NAMALWA (cell line): ENCODE results near the gene TRERF1.

Source experiments
- DNase-seq: peaks from one replicate; pipeline ENCODE4 v3.0.0-alpha.2; 2015; ENCODE audit warnings: low spot score

The TRERF1 gene

GRCh38 chr6:42366999-42367352 is 84.8 kb downstream of the TRERF1 start:
- DNase-seq: no peak

DNA sequence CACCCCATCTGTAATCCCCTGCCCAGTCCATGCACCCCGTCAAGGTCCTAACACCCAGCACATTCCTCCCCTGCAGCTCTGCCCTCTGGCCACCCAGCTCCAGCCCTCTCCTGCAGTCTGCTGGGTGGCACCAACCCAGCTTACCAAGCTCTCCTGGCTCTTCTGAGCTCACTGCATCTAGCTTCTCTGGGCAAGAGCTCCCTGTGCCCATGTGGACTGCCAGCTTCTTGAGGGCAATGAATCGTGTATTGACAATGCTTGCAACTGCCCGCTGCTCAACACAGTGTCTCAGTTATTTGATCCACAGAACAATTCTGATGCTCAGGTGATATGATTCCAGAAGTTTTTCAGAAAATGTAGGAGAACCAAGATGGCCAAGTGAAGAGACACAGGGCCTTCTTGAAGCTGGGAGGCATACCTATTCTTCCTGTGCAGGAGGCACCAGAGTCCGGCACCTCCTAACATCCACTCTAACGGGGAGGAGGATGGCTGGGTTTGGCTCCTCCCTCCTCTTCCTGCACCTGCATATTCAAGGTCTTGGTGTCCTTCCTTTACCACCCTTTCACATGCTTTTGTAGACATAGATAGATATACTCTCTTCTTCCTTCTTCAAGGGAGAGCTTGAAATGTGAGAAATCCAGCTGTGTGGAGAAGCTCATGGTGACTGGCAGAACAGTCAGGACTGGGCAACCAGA is 85.6 kb downstream of the TRERF1 start:
- DNase-seq: no peak

DNA sequence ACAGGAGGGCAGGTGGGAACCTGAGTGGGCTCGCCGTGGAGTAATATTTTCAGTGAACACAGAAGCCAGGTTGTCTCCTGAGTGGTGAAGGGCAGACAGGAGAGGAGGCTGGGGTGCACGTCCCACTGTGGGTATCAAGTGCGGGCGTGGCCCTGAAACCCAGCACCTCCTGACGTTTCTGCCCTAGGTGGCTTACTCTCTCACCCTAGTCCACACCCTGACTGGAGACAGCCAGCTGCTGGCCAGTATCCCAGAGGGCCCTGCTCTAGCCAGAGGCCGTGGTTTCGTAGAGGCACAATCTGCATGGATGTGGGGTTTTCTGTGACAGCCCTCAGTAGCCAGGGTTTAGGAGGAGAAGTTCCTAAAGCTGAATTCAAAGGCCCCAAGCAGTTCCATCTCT is 86.7 kb downstream of the TRERF1 start:
- DNase-seq: no peak

GRCh38 chr6:42363926-42364849 is 87.5 kb downstream of the TRERF1 start:
- no peak for DNase-seq

DNA sequence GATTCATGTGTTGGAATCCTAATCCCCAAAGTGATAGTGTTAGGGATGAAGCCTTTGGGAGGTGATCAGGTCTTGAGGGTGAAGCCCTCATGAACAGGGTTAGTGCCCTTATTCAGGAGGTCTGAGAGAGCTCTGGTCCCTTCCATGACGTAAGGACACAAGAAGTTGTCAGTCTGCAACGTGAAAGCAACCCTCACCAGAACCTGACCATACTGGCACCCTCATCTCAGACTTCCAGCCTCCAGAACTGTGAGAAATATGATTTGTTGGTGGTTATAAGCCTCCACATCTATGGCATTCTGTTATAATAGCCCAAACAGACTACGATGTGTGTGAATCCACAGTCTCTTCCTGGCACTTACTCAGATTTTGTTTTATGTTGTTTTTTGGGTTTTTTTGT is 90.7 kb downstream of the TRERF1 start:
- DNase-seq: no peak

DNA sequence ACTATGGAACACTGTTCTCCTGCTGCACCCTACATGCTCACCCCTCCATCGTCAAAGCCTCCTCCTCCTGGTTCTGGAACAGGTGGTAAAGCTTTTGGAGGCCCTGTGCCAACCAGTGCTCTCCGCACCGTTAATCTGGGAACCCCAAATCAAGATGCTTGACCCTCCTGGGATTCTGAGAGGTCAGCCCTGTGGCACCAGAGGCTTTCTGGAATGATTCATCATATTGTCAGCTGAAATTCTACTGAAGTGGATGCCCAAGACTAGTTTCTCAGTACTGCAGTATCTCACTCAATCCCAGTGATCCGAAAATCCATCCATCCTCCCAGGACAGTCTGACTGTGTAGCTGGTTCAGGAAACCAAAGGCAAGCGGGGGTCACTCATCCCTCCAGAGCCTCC is 92.7 kb downstream of the TRERF1 start:
- DNase-seq: no peak

GRCh38 chr6:42355416-42355815 is 96.3 kb downstream of the TRERF1 start:
- DNase-seq: no peak

DNA sequence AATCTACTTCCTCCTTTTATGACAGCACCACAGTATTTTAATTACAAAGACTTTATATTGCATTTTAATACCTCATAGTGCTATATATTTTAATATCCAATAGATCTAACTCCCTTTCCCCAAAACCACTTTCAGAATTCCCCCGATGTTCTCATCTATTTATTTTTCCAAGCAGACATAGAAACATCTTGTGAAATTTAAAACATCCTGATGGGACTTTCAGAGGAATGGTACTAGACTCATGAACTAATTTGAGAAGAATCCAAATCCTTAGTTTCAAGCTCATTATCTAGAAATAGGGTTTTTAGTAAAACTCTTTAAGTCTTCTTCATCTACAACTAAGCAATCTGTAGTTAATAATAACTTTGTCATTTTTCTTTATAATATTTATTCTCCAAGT is 97.0 kb downstream of the TRERF1 start:
- no peak for DNase-seq

GRCh38 chr6:42352856-42353564 is 98.7 kb downstream of the TRERF1 start:
- no peak for DNase-seq

DNA sequence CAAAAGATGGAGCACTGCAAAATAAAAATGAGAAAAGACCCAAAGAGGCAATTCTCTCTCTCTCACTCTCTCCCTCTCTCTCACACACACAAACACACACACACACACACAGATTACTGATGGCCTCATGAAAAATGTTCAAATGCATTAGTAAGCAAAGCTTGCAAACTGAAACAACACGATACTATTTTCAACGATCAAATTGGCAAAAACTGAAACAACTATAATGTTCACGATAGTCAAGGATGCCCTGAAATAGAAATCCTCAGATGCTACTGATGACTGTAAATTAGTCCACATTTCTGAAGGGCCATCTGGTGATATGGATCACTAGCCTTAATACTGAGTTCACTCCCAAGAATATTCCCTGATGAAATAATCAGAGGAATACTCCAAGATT is 100.8 kb downstream of the TRERF1 start:
- no peak for DNase-seq

GRCh38 chr6:42349753-42350511 is 101.8 kb downstream of the TRERF1 start:
- DNase-seq: no peak

DNA sequence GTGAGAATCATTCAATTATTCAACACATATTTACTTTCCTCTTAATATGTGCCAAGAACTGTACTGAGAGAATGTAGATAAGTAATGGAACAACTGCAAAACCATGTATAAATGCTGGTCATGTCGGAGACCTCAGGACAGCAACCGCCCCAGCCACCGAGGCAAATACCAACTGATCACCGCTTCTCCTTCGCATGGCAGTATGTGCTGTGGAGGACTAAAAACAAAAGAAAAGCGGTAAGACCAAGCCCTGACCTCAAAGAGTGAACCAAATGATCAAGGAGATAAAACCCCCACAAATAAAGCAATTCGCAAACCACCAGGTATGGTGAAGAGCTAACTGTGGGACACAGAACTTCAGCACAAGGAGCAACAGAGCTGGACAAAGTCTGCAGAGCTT is 104.3 kb downstream of the TRERF1 start:
- DNase-seq: no peak

GRCh38 chr6:42345696-42346416 is 105.9 kb downstream of the TRERF1 start:
- no peak for DNase-seq

DNA sequence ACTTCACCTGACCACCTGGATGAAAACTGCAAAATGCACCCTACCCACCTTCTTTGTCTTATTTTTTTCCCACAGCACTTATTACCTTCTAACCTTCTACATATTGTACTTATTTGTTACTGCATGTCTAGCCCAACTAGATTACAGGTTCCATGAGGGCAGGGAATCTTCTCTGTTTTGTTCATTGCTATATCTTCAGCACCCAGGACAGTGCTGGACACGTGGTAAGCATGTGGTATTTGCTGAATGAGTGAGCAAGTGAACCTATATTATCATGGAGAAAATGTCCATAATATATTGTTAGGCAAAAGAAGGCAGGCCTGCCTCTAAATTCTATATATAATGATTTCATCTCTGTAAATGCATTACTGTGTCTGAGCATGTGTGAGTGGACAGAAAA is 107.0 kb downstream of the TRERF1 start:
- DNase-seq: no peak

GRCh38 chr6:42341771-42342553 is 109.8 kb downstream of the TRERF1 start:
- no peak for DNase-seq

DNA sequence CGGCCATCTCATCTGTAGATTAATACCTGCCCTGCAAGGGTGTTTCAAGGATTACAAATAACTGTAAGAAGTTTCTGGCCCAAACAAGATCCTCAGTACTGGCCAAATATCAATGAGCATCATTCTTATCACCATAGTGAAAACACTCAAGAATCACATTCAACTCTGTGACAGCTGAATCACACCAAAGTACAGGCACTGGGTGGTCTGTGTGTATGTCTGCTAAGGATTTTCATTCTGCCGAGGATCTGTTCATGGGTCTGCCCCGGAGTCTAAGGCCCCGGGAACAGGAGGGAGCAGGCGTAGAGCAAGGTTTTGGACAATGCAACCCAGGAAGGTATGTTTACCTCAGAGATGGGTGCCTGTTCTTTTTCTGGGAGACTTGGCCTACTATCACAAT is 110.5 kb downstream of the TRERF1 start:
- DNase-seq: no peak

DNA sequence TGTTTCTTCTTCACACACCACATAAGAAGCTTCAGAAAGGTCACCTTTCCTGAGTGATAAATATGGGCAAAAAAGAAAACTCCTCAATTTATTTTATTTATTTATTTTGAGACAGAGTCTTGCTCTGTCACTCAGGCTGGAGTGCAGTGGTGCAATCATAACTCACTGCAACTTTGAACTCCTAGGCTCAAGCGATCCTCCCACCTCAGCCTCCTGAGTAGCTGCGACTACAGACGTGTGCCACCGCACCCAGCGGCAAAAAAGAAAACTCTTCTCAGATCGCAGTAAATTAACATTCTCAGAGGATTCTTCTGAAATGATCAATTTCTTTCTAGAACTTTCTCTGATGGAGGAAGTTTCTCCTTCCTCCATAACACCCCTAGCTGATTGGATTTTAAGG is 111.2 kb downstream of the TRERF1 start:
- DNase-seq: no peak

DNA sequence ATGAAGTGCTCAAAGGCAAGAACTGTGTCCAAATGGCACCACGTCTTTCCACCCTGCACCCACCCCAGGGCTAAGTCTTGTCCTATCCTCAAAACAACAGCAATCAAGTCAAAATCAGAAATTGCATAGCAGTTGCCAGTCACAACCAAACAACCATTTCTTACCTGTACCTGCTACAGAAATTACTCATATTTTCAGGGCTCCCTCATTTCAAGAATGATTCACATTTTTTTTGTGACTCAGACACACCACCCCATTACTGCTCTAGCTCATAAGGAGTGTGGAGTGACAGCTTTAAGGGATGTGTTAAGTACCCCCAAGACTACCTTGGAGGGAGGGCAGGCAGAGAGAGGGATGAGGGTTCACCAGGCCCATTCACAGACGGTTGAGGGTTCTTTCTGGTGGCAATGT is 111.7 kb downstream of the TRERF1 start:
- DNase-seq: no peak

GRCh38 chr6:42338744-42339222 is 112.9 kb downstream of the TRERF1 start:
- no peak for DNase-seq

- no peak for DNase-seq
Measured at GRCh38 chr6:42337985-42338743, 113.6 kb downstream of the TRERF1 start.
